ENCODE results near the gene STK11. TPM values are rescaled to one million over a fixed set of nuclear protein-coding genes. Genes with fewer than 3 reads are reported as not detected.
"Not testable (repeated sequence)": the region's sequence is repeated elsewhere in the genome, so short reads cannot be mapped to it uniquely, and the experiment has no call there.

The STK11 gene
- total RNA-seq, 2 experiments from 2014 or later: 76.5 to 78.4 TPM

- Histone ChIP-seq H3K4me2 (ENCODE audit: low read length) (peak overlapping the region; percentile 97), H3K4me3 (ENCODE audit: low read depth, low read length, poor library complexity, severe bottlenecking) (peak overlapping the region; percentile 88), H3K27ac (ENCODE audit: low read depth, low read length, poor library complexity, severe bottlenecking) (peak overlapping the region; percentile 24), H4K20me1 (ENCODE audit: insufficient read depth, low read length) (peaks cover 12% of the 10 kb centered on the region; the same call in 1 of the 2 replicates), H2AFZ (ENCODE audit: low read length) (no peak overlapping the region), H3K9me2 (ENCODE audit: insufficient read depth, low read length) (no peaks in the 10 kb centered on the region), H3K4me1 (ENCODE audit: insufficient read depth, low read length, poor library complexity, severe bottlenecking) (peaks cover 19% of the 10 kb centered on the region), H3K36me3 (ENCODE audit: insufficient read depth, low read length) (peaks cover 46% of the 10 kb centered on the region), H3K9me3 (ENCODE audit: low read length) (no peaks in the 10 kb centered on the region), H3K79me2 (ENCODE audit: insufficient read depth, low read depth, low read length) (peaks cover 57% of the 10 kb centered on the region)
- POLR2A ChIA-PET: no interaction called here
- TF ChIP-seq CTCF (conservative IDR thresholded peaks at IDR 0.05; ENCODE audit: low read length) (no peak), EZH2phosphoT487 (IDR thresholded peaks at IDR 0.05; ENCODE audit: borderline replicate concordance, low read depth, low read length) (no peak)
- intact Hi-C loops (cut with micrococcal nuclease; ENCODE audit: unreplicated experiment): no loop called here
- TSS peak; percentile 54 for BruUV-seq (replicated peaks)
- peak; percentile 39 for DNase-seq (ENCODE audit: low spot score)
- CTCF ChIA-PET (ENCODE audit: unreplicated experiment): no interaction called here
Observed at GRCh38 chr19:1206864-1207450, 1.4 kb downstream of the STK11 start.

- DNase-seq (ENCODE audit: low spot score); intact Hi-C loops (cut with micrococcal nuclease; ENCODE audit: unreplicated experiment); H2AFZ ChIP-seq (ENCODE audit: low read length); BruUV-seq (replicated peaks); H3K27ac ChIP-seq (ENCODE audit: low read depth, low read length, poor library complexity, severe bottlenecking); CTCF ChIA-PET (ENCODE audit: unreplicated experiment); H3K4me3 ChIP-seq (ENCODE audit: low read depth, low read length, poor library complexity, severe bottlenecking); H3K9me3 ChIP-seq (ENCODE audit: low read length); POLR2A ChIA-PET; H3K9me2 ChIP-seq (ENCODE audit: insufficient read depth, low read length): not testable (repeated sequence)
- H3K79me2 ChIP-seq (ENCODE audit: insufficient read depth, low read depth, low read length): peaks cover 63% of the 10 kb centered on the region
- peaks cover 12% of the 10 kb centered on the region; the same call in 1 of the 2 replicates for H4K20me1 ChIP-seq (ENCODE audit: insufficient read depth, low read length)
- H3K36me3 ChIP-seq (ENCODE audit: insufficient read depth, low read length): peaks cover 58% of the 10 kb centered on the region
- H3K4me2 ChIP-seq (ENCODE audit: low read length): peak overlapping the region; percentile 97; the same call in 1 of the 2 replicates
- peaks cover 14% of the 10 kb centered on the region for H3K4me1 ChIP-seq (ENCODE audit: insufficient read depth, low read length, poor library complexity, severe bottlenecking)
Observed at GRCh38 chr19:1208830-1209229, 3.3 kb downstream of the STK11 start.

- no peak overlapping the region for H3K4me3 ChIP-seq (ENCODE audit: low read depth, low read length, poor library complexity, severe bottlenecking)
- intact Hi-C loops (cut with micrococcal nuclease; ENCODE audit: unreplicated experiment): no loop called here
- H3K36me3 ChIP-seq (ENCODE audit: insufficient read depth, low read length): peaks cover 62% of the 10 kb centered on the region
- no peak overlapping the region for H3K27ac ChIP-seq (ENCODE audit: low read depth, low read length, poor library complexity, severe bottlenecking)
- POLR2A ChIA-PET: no interaction called here
- peaks cover 70% of the 10 kb centered on the region for H3K79me2 ChIP-seq (ENCODE audit: insufficient read depth, low read depth, low read length)
- peaks cover 11% of the 10 kb centered on the region for H3K4me1 ChIP-seq (ENCODE audit: insufficient read depth, low read length, poor library complexity, severe bottlenecking)
- TF ChIP-seq CTCF (conservative IDR thresholded peaks at IDR 0.05; ENCODE audit: low read length) (no peak), EZH2phosphoT487 (IDR thresholded peaks at IDR 0.05; ENCODE audit: borderline replicate concordance, low read depth, low read length) (no peak)
- DNase-seq (ENCODE audit: low spot score): no peak
- H3K9me3 ChIP-seq (ENCODE audit: low read length): no peaks in the 10 kb centered on the region
- no TSS peak for BruUV-seq (replicated peaks)
- CTCF ChIA-PET (ENCODE audit: unreplicated experiment): no interaction called here
- no peak overlapping the region for H2AFZ ChIP-seq (ENCODE audit: low read length)
- no peaks in the 10 kb centered on the region for H3K9me2 ChIP-seq (ENCODE audit: insufficient read depth, low read length)
- H3K4me2 ChIP-seq (ENCODE audit: low read length): no peak overlapping the region
- H4K20me1 ChIP-seq (ENCODE audit: insufficient read depth, low read length): peaks cover 12% of the 10 kb centered on the region; the same call in 1 of the 2 replicates
Observed at GRCh38 chr19:1210227-1210538, 4.6 kb downstream of the STK11 start.
